GM15510 (cell line): ENCODE measurements around the gene SRGAP1.

Experiments
- POLR2A ChIP-seq: IDR thresholded peaks from 3 replicates; pipeline ENCODE4 v1.6.1; 2011; ENCODE audit warnings: borderline replicate concordance; ENCODE audit not compliant: insufficient read length; ENCODE audit errors: extremely low read depth

Gene SRGAP1

DNA sequence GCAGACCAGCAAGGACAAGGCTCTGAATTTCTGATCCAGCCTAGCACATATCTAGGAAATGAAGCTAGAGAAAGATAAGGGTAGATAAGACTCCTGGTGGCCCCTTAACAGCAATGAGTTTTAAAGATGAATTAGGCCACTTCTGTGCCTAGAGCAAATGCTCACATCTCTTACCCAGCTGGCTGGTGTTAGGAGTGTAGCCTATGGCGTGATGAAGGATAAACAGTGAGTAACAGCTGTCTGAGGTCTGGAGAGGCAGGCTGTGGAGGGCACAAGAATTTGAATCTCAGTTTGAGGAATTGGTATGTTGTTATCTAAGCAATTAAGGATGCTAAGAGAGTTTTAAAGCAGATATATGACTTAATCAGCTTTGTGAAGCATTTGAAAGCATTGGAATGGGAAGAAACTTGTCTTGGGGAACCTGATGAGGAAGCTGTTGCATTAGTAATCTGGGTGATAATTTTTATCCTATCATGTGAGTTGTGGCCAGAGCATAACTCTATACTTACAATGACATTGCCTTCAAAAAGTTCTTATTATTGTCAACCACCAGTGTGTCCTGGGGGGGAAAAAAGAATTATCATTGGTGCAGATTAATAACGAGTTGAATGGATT, 161.8 kb downstream of the SRGAP1 start:
- TF ChIP-seq POLR2A, result no peak

DNA sequence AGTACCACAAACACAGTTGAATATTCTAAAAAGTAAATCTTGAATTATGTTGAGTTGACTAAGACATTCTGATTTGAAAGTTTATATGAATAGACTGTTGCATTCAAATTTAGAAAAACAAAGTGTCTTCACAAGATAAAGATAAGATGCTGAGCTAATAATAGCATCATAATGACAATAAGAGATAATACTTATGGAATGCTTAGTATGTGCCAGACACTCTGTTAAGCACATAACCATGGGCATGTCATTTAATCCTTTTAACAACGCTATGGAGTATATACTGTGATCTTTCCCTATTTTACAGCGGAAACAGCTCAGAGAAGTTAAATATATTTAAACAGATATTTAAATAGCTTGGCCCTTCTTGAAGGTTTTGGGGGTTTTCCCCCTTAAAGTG, 163.4 kb downstream of the SRGAP1 start:
- no peak for TF ChIP-seq POLR2A

DNA sequence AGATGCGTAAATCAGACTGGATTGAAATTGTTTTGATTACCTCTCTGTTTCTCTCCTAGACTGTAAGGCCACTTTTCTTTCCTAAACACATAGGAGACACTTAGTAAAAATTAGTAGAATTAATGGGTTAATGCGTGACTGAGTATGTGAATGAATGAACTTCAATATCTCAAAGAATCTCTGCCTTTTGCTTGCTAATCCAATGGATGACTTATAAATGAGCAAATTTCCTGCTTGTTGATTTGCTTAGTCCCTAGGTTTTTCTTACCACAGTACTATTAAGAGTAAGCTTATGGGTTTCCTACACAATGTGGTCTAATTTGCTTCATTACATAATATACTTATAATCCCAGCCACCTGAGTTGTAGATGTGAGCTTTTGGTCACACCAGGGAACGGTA, 164.1 kb downstream of the SRGAP1 start:
- no peak for TF ChIP-seq POLR2A

DNA sequence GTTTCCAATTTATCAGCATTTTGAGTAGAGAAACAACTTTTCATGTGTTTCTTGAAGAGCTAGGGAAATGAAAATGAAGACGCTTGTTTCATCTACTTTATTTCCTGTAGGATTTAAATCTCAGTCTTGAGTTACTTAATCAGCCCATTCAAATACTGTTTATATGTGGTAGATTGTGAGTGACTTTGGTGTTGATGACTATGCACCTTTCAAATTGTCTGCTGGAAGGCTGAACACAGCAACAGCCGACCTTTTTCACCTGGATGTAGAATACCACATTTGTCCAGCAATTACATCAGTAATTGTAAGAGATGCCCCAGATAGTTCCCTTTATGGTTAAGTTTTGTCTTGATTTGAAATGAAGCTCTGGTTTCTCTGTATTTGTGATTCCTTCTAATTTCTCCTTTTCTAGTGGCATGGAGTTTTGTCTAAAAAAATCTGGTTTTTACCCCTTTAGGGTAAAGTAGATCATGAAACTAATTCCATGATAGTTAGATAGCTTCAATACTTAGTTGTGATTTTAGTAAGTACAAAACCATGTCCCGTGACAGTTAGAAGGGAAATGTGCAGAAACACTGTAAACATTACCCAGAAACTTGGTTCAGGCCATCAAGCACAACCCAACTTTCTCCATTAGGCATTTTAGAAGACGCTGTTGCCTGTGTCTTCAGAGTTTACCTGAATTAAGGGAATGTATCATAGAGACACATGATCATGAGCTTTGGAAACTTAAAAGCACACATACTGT, 165.0 kb downstream of the SRGAP1 start:
- TF ChIP-seq POLR2A, result no peak

DNA sequence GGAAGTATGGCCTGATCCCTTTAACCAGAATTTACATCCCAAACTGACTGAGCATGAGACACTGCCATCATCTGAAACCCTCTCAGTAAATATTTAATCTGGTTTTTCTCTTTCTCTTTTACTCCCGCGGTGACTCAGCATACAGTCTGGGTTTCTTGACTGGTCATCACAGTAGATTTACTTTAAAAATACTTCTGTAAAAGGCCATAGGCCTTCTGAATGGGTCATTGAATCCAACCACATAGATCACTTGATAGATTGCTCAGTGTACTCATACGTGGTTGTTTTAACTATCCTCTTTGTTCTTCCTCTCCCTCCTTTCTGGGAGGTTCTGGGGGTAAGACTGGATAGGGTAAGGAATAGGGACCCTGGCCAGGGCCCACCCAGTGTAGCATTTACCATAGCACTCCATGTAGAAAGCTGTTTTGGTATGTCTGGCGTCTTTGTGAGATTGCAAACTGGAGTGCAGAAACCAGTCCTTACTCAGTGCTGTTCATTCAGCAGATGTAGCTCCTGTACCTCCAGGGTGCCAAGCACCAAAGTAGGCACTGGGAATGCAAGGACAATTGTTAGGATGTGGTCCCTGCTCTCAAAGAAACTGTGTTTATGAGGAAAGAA, 165.7 kb downstream of the SRGAP1 start:
- TF ChIP-seq POLR2A, result no peak

DNA sequence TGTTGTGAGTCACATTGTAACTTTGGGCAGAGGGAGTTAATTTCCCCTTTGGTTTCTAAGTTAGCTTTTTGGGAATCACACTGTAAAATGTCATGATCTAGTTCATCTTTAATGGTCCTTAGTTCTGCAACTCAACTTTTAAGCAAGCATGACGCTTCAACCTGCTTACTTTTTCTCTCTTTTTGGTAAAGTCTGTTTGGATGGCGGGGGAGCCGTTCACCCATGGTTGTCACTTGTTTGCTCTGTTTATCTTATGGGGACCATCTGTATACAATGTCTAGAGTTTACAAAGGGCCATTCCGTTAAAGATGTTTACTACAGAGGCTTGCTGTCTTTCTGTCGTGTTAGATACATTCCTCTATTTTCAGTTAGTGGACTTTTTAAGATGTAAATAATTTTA, 172.0 kb downstream of the SRGAP1 start:
- no peak for TF ChIP-seq POLR2A

DNA sequence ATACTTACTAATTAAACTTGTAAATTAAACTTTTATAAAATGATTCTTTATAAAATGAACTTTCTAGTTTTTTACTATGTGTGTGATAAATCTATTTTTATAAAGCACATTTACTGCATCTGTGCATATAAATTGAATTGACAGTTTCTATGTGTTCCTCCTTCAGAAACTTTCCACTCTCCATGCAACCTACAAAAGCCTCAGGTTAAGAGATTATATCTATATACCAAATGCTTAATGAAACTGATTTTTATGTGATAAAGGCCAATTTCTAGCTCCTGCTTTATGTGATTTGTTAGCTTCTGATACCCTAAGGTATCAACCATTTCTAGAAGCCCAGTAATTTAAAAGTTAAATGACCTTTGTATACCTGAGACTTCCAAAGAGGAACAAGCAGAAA, 174.0 kb downstream of the SRGAP1 start:
- TF ChIP-seq POLR2A, result no peak

DNA sequence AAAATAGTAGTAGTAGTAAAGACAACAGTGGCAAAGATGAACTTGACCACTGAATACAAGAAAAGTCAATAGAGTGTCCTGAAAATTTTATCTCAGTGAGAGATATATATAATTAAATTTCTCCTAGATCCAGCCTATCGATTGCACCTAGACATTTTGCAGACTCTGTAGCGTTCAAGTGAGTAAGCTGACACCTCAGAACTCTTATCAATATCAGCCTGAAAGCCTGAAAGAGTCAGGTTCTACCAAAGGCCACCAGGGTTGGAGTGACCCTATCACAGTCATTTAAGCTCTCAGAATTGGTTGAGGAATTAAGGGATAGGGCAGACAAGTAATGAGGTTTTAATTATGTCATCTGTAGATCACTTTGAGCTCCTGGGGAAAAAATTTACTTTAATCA, 174.6 kb downstream of the SRGAP1 start:
- TF ChIP-seq POLR2A, result no peak

DNA sequence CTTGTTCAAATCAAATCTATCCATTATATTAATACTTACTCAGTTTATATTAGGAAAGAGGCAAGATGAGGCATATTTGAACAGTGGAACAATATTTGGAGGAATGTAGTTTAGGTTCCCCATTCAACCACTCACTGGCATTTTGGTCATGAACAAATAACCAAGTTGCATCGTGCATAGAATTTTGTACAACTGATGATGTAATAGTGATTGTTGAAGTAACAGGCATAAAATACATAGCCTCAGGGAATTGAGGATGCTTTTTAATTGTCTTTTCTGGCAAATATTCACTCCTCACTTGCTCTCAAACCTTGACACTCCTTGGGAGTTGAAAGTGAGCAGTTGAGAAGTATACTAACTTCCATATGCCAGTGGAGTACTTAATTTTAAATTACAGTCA, 175.2 kb downstream of the SRGAP1 start:
- no peak for TF ChIP-seq POLR2A

DNA sequence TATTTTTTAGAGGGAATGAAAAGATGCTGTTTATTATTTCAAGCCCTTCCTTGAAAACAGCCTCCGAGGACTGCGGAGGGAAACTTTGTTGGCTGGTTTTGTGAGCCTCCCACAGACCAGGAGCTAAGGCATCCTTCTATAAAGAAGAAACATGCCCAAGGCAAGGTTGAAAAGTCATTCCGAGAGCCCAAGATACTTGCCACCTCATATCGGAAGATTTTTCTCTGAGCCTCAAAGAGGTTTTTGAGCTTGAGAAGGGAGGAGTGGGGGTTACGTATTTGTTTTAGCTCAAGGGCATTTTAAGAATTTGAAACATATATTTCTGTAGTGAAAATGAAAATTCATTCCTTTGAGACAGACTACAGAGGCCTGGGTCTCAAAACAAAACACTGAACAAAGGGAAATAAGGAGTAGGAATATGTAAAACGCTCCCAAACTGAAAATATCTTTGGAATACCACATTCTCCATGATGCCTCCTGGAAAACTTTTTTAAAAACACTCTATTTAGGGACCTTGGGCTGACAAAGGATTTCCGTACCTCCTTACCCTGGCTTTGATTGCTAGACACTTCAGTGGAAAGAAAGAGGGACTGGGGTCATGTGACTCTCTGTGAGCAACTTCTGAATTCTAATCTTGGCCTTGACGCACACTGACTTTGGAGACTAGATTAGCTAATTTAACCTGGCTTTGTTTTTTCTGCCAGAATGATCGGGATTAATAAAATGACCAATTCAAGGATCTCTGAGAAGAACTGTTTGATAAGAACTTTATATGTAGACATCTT, 180.9 kb downstream of the SRGAP1 start:
- no peak for TF ChIP-seq POLR2A

DNA sequence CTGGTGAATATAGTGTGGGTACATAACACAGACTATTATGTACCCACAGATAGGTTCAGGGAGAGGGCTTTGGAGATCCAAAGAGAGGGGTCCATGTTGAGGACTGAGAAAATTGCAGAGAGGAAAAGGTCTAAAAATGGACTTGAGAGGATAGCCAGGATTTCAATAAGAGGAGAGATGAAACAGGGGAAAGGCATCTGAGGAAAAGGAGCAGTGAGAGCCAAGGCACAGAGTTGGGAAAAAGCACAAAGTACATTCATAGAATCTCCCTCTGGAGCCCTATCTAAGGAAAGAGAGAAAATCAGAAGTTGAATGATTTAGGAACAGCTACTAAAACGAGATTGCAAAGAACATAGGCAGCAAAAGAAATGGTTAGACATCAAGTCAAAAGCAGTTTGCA, 182.8 kb downstream of the SRGAP1 start:
- TF ChIP-seq POLR2A, result no peak

DNA sequence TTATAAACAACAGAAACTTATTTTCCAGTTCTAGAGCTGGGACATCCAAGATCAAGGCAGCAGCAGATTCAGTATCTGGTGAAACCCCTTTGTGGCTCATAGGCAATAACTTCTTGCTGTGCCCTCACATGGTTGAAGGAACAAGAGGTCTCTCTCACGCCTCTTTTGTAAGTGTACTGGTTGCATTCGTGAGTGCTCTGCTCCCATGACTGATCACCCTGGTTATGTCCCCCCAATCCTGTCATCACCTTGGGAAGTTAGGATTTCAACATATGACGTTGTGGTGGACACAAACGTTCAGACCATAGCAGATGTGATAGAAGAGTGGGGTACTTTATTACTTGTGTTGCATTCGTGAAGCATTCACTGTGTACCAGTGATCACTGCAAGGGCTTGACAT, 184.0 kb downstream of the SRGAP1 start:
- no peak for TF ChIP-seq POLR2A

DNA sequence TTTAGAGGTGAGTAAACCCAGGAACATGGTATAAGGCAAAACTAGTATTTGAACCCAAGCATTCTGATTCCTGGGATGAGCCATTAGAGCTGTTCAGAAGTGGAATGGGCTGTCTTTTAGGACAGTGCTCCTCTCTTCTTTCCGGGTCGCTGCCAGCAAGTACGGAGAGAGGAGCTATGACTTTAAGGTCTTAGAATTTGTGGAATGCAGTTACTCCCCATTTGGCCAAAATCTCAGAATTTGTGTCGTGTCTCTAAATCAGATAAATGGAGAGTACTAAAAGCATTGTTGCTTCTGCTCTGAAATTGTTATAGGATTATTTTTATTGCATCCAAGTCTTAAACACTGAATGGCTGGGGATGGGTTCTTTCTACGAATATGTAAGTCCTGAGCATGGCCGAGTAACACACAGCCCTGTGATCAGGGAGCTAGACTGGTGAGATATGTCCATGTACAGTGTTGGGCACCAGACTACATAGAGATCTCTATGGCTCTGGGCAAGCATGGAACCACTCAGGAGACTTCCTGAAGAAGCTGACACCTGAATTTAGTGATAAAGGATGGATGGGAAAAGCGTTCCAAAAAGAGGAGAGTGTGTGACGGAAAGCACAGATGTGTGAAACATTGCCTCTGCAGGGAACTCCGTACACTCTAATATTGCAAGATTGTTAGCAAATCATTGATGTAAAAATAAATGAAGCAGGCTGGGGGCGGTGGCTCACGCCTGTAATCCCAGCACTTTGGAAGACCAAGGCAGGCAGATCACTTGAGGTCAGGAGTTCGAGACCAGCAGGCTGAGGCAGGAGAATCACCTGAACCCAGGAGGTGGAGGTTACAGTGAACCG, 184.7 kb downstream of the SRGAP1 start:
- TF ChIP-seq POLR2A, result no peak

DNA sequence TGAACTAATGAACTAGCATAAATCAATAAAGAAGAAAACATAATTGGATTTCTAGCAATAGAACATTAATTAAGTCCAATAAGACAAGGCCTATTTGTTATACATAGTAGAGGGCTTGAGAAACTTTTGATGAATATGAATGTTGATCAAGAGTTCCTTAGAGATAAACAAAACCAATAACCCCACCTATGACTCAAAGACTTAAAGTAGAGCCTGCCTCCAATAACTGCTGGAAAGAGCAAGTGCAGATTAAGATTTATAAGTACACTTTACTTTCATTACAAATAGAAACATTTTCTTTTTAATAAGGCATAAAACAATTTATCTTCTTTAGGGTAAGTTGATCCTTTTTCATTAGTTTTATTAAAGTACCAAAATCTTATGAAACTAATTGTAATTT, 185.7 kb downstream of the SRGAP1 start:
- TF ChIP-seq POLR2A, result no peak
